ENCODE data around the gene ACP2. TPM values are rescaled to one million over a fixed set of nuclear protein-coding genes. Genes with fewer than 3 reads are reported as not detected.

The ACP2 gene
- total and polyA plus RNA-seq, 7 donors = 7.1 to 19.0 (median 16.4) TPM

DNA sequence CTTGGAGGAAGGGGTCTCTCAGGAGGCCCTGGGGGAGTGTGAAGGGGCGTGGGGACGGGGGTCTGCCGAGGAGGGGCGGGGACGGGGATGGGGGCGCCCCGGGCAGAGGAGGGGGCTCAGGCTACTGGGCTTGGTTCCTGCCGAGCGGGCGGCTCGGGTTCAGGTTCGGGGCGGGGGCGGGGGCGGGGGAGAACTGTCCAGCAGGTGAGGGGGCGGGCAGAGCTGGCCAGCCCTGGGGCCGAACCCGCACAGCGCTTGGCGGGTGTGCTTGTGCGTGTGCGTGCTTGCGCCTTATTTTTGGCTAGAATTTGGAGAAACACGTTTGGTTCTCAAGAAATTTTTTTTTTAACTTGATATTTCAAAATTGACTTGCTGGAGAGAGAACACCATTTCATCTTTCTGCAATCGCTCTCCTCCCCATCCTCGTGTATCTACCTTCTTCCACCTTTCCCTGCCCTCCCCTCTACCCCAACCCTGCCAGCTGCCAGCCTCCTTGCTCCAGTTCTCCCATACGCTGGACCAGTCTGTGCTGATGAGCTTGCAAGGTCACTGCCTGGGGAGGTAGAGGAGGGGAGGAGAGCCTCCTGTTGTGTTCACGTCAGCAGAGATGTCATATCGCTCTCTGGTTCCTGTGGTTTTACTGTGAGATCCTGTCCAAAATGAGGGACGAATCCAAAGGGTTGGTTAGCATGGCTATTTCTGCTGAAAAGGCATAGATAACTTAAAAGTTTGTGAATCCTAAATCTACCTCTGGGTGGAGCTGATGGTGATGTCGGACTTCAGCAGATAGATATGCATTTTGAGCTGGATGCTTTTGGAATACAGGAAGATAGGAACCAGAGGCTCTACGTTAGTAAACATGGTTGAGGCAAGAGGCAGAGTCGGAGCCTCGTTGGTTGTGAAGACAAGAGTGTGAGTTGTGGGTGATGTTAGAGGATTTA lies 22.0 kb upstream of the ACP2 start:
- WGBS, 3 donors = 3 to 6% (median 4%) methylated on average over 28 to 34 of the region's 34 CpGs
- H3K27me3 ChIP-seq (ENCODE audit: insufficient read depth in 3 of 3, low read length in 2 of 3) = no peaks in the 10 kb centered on the region
- intact Hi-C loops (cut with DNase I) = loop anchor here (2.0 to 5.0 kb wide), 2 partner anchors 82 to 84 kb away; partner anchors contain the start of gene MYBPC3 (in 1 of the 2)
- no peaks in the 10 kb centered on the region for H3K9me3 ChIP-seq
- H3K36me3 ChIP-seq (ENCODE audit: insufficient read depth in 1 of 2, low read depth in 1 of 2) = peaks cover under 1 to 23% of the 10 kb centered on the region in 2 donors
- DNase-seq (peak in 1 of 2 donors; percentile 53), ATAC-seq (peak in 2 of 4 donors; percentile 15 to 23)
- H3K4me1 ChIP-seq = peaks cover 46% of the 10 kb centered on the region
- peak overlapping the region; percentile 88 for H3K4me3 ChIP-seq
- H3K27ac ChIP-seq = peak overlapping the region; percentile 96
- TF ChIP-seq, protein P1, sequence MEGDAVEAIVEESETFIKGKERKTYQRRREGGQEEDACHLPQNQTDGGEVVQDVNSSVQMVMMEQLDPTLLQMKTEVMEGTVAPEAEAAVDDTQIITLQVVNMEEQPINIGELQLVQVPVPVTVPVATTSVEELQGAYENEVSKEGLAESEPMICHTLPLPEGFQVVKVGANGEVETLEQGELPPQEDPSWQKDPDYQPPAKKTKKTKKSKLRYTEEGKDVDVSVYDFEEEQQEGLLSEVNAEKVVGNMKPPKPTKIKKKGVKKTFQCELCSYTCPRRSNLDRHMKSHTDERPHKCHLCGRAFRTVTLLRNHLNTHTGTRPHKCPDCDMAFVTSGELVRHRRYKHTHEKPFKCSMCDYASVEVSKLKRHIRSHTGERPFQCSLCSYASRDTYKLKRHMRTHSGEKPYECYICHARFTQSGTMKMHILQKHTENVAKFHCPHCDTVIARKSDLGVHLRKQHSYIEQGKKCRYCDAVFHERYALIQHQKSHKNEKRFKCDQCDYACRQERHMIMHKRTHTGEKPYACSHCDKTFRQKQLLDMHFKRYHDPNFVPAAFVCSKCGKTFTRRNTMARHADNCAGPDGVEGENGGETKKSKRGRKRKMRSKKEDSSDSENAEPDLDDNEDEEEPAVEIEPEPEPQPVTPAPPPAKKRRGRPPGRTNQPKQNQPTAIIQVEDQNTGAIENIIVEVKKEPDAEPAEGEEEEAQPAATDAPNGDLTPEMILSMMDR (IDR thresholded peaks at IDR 0.05) = no peak

- H3K4me1 ChIP-seq = peaks cover 46% of the 10 kb centered on the region
- no peaks in the 10 kb centered on the region for H3K9me3 ChIP-seq
- peak within 1 kb of the TSS; percentile 88 for H3K4me3 ChIP-seq
- DNase-seq (peak; percentile 92 to 95), ATAC-seq (peak; percentile 86 to 93 (median 89))
- TF ChIP-seq, protein P1 (IDR thresholded peaks at IDR 0.05) = peak; percentile 9
- H3K27me3 ChIP-seq (ENCODE audit: insufficient read depth in 3 of 3, low read length in 2 of 3) = no peaks in the 10 kb centered on the region
- H3K36me3 ChIP-seq (ENCODE audit: insufficient read depth in 1 of 2, low read depth in 1 of 2) = peaks cover 0 to 16% of the 10 kb centered on the region in 2 donors
- intact Hi-C loops (cut with DNase I) = loop anchor here (2.0 to 10.0 kb wide), 3 partner anchors 82 to 375 kb away; partner anchors contain the start of gene MYBPC3 (in 1 of the 2)
- WGBS, 3 donors = 0 to 1% (median 0%) methylated on average over 26 to 57 of the region's 57 CpGs
- H3K27ac ChIP-seq = peak within 1 kb of the TSS; percentile 96
Observed at GRCh38 chr11:47269829-47270305, 21.3 kb upstream of the ACP2 start, which contains the start of gene MADD. TSS of gene MADD (plus strand) at chr11:47270133.

DNA sequence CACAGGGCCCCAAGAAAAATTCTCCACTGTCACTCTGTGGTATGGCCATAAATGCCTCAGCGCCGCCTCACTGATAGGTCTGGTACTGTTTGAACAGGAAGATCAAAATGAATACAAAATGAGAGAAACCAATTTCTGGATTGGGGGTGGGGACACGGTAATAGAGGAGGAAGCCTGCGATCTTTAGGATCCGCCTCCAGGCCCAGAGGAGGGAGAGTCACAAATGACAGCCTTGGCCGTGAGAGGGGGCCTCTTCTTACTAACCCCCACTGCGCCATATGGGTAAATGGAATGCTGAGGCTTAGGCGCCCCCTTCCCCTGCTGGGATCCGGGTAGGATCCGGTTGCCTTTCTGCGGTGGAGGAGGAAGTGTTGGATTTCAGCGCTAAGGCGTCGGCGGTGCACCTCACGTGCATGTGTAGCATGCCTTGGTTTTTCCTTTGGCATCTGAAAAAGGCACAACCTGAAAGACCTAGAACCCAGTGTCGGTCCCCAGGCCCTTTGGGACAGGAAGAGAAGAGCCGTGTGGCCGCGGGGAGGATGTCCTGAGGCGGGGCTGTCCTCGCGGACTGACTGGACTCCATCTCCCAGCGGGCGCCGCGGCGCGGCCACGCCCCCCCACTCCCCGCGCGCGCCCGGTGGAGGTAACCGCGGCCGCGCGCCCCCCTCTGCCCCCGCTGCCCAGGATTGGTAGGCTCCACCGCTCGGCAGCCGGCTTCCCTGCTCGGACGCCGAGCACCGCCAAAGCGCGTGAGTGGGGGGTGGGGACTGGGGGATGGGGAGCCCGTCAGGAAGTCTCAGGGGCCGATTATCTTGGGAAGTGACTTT lies 20.6 kb upstream of the ACP2 start:
- TF ChIP-seq, protein P1 (IDR thresholded peaks at IDR 0.05) = no peak
- intact Hi-C loops (cut with DNase I) = loop anchor here in 1 of 2 donors (10.0 kb wide), 1 partner anchor 374 kb away; no protein-coding TSS in a partner anchor
- Histone ChIP-seq H3K4me3 (peak overlapping the region; percentile 88), H3K9me3 (no peaks in the 10 kb centered on the region), H3K4me1 (peaks cover 46% of the 10 kb centered on the region), H3K27ac (peak overlapping the region; percentile 96), H3K27me3 (ENCODE audit: insufficient read depth in 3 of 3, low read length in 2 of 3) (no peaks in the 10 kb centered on the region), H3K36me3 (ENCODE audit: insufficient read depth in 1 of 2, low read depth in 1 of 2) (peaks cover 0 to 10% of the 10 kb centered on the region in 2 donors)
- WGBS, 3 donors = 3 to 5% (median 5%) methylated on average over 31 to 52 of the region's 52 CpGs
- ATAC-seq (peak; percentile 89 to 90 (median 90)), DNase-seq (peak; percentile 93 to 96)

- TF ChIP-seq, protein P1 (IDR thresholded peaks at IDR 0.05) = no peak
- ATAC-seq (no peak), DNase-seq (no peak)
- 55 to 65% (median 63%) methylated on average over 13 of the region's 13 CpGs for WGBS, 3 donors
- peaks cover 39% of the 10 kb centered on the region for H3K4me1 ChIP-seq
- H3K27ac ChIP-seq = peak overlapping the region; percentile 96
- intact Hi-C loops (cut with DNase I) = loop anchor here in 1 of 2 donors (10.0 kb wide), 1 partner anchor 374 kb away; no protein-coding TSS in a partner anchor
- no peaks in the 10 kb centered on the region for H3K9me3 ChIP-seq
- peak overlapping the region; percentile 88 for H3K4me3 ChIP-seq
- H3K27me3 ChIP-seq (ENCODE audit: insufficient read depth in 3 of 3, low read length in 2 of 3) = no peaks in the 10 kb centered on the region
- H3K36me3 ChIP-seq (ENCODE audit: insufficient read depth in 1 of 2, low read depth in 1 of 2) = peaks cover 0 to 5% of the 10 kb centered on the region in 2 donors
Observed at GRCh38 chr11:47268448-47269001, 19.9 kb upstream of the ACP2 start.

Data from psoas muscle (tissue), 8 donors.